Loucy (cell line): ENCODE results near the gene EBF3.

Experiments
- H2AFZ ChIP-seq: fragments of 200-600 bp; sonication (generic); 2 replicates; pipeline ENCODE4 v1.6.0; 2016; ENCODE audit warnings: antibody characterized with exemption, mild to moderate bottlenecking, low read length, moderate library complexity
- H3F3A ChIP-seq: fragments of 200-600 bp; 2 replicates; pipeline ENCODE4 v1.6.0; 2016; ENCODE audit warnings: antibody characterized with exemption, low read depth, mild to moderate bottlenecking
- H3K27me3 ChIP-seq: fragments of 200-600 bp; sonication (generic); 2 replicates; pipeline ENCODE4 v1.6.1; 2014; ENCODE audit warnings: low read length, mild to moderate bottlenecking; ENCODE audit not compliant: insufficient read depth, poor library complexity, severe bottlenecking
- H3K36me3 ChIP-seq: fragments of 200-600 bp; sonication (generic); 2 replicates; pipeline ENCODE4 v1.6.1; 2016; ENCODE audit warnings: low read length; ENCODE audit not compliant: insufficient read depth
- H3K4me1 ChIP-seq: fragments of 200-600 bp; sonication (generic); 2 replicates; pipeline ENCODE4 v1.5.1; 2014; ENCODE audit warnings: low read length, mild to moderate bottlenecking; ENCODE audit not compliant: insufficient read depth, poor library complexity, severe bottlenecking
- H3K4me2 ChIP-seq: fragments of 200-600 bp; sonication (generic); 2 replicates; pipeline ENCODE4 v1.6.0; 2014; ENCODE audit warnings: antibody characterized with exemption, low read length, low read depth, mild to moderate bottlenecking; ENCODE audit not compliant: poor library complexity, severe bottlenecking
- H3K4me3 ChIP-seq: fragments of 200-600 bp; sonication (generic); 2 replicates; pipeline ENCODE4 v1.5.1; 2014; ENCODE audit warnings: low read length, mild to moderate bottlenecking, mixed read lengths; ENCODE audit not compliant: poor library complexity, severe bottlenecking
- H3K79me2 ChIP-seq: fragments of 200-600 bp; sonication (generic); 2 replicates; pipeline ENCODE4 v1.6.1; 2014; ENCODE audit warnings: low read length; ENCODE audit not compliant: insufficient read depth
- H3K9ac ChIP-seq: fragments of 200-600 bp; sonication (generic); 2 replicates; pipeline ENCODE4 v1.6.0; 2014; ENCODE audit warnings: mild to moderate bottlenecking, low read depth, low read length, moderate library complexity; ENCODE audit not compliant: poor library complexity, severe bottlenecking
- H3K9me2 ChIP-seq: fragments of 200-600 bp; sonication (generic); replicated peaks from 2 replicates; pipeline ENCODE4 v1.6.1; 2016; ENCODE audit warnings: low read depth, low read length, mixed read lengths
- H3K9me3 ChIP-seq: fragments of 200-600 bp; sonication (generic); 2 replicates; pipeline ENCODE4 v1.6.1; 2014; ENCODE audit warnings: mild to moderate bottlenecking, antibody characterized with exemption, low read length, low read depth; ENCODE audit not compliant: insufficient read depth
- H4K20me1 ChIP-seq: fragments of 200-600 bp; sonication (generic); 2 replicates; pipeline ENCODE4 v1.6.0; 2014; ENCODE audit warnings: antibody characterized with exemption, low read length, mild to moderate bottlenecking; ENCODE audit not compliant: insufficient read depth, poor library complexity, severe bottlenecking
- CTCF ChIP-seq: fragments of 200-600 bp; sonication (generic); conservative IDR thresholded peaks from 2 replicates; pipeline ENCODE4 v1.5.1; 2014; ENCODE audit warnings: mild to moderate bottlenecking, antibody characterized with exemption, low read length
- EZH2phosphoT487 ChIP-seq: fragments of 200-600 bp; IDR thresholded peaks from 2 replicates; pipeline ENCODE4 v1.6.1; 2018; ENCODE audit warnings: antibody characterized with exemption, mild to moderate bottlenecking, moderate library complexity, borderline replicate concordance

EBF3 gene

GRCh38 chr10:129883029-129883428, 81.0 kb downstream of the EBF3 start:
- Histone ChIP-seq H3K36me3 (no peaks in the 10 kb centered on the region), H3K4me3 (no peak overlapping the region), H3K27me3 (no peaks in the 10 kb centered on the region), H3K9me2 (no peaks in the 10 kb centered on the region), H3K79me2 (no peaks in the 10 kb centered on the region), H3K9ac (no peak overlapping the region), H3K4me2 (no peak overlapping the region), H3K4me1 (no peaks in the 10 kb centered on the region), H3F3A (no peaks in the 10 kb centered on the region), H2AFZ (no peak overlapping the region), H4K20me1 (no peaks in the 10 kb centered on the region), H3K9me3 (no peaks in the 10 kb centered on the region)
- TF ChIP-seq CTCF (no peak), EZH2phosphoT487 (no peak)

GRCh38 chr10:129882291-129883010, 81.6 kb downstream of the EBF3 start:
- TF ChIP-seq CTCF: no peak
- no peak for TF ChIP-seq EZH2phosphoT487

GRCh38 chr10:129881641-129882040, 82.4 kb downstream of the EBF3 start:
- Histone ChIP-seq H3K9me3 (no peaks in the 10 kb centered on the region), H3K9me2 (no peaks in the 10 kb centered on the region), H2AFZ (no peak overlapping the region), H3K36me3 (no peaks in the 10 kb centered on the region), H3K4me1 (no peaks in the 10 kb centered on the region), H3F3A (no peaks in the 10 kb centered on the region), H3K4me3 (no peak overlapping the region), H4K20me1 (no peaks in the 10 kb centered on the region), H3K79me2 (no peaks in the 10 kb centered on the region), H3K27me3 (no peaks in the 10 kb centered on the region), H3K4me2 (no peak overlapping the region), H3K9ac (no peak overlapping the region)
- TF ChIP-seq CTCF (no peak), EZH2phosphoT487 (no peak)

More at GRCh38 chr10:129882291-129883010, 81.6 kb downstream of the EBF3 start:
- Histone ChIP-seq H2AFZ (no peak overlapping the region), H3K9ac (no peak overlapping the region), H3K4me1 (no peaks in the 10 kb centered on the region), H4K20me1 (no peaks in the 10 kb centered on the region), H3K4me2 (no peak overlapping the region), H3K27me3 (no peaks in the 10 kb centered on the region), H3K4me3 (no peak overlapping the region), H3K9me3 (no peaks in the 10 kb centered on the region), H3F3A (no peaks in the 10 kb centered on the region), H3K79me2 (no peaks in the 10 kb centered on the region), H3K36me3 (no peaks in the 10 kb centered on the region), H3K9me2 (no peaks in the 10 kb centered on the region)
